GM12892 (cell line): Measurements from ENCODE around the gene SNX8.
"Not testable (repeated sequence)": the region's sequence is repeated elsewhere in the genome, so short reads cannot be mapped to it uniquely, and the experiment has no call there.

Source experiments
- POLR2A ChIP-seq: IDR thresholded peaks from 2 replicates; pipeline ENCODE4 v1.6.1; 2011; ENCODE audit warnings: low read depth, low read length, control low read depth
- POLR2AphosphoS5 ChIP-seq: IDR thresholded peaks from 2 replicates; pipeline ENCODE4 v1.6.1; 2011; ENCODE audit warnings: low read depth, low read length, control low read depth
- TAF1 ChIP-seq: IDR thresholded peaks from 2 replicates; pipeline ENCODE4 v1.6.1; 2011; ENCODE audit warnings: low read depth, mild to moderate bottlenecking, control low read depth, low read length, borderline replicate concordance

DNA sequence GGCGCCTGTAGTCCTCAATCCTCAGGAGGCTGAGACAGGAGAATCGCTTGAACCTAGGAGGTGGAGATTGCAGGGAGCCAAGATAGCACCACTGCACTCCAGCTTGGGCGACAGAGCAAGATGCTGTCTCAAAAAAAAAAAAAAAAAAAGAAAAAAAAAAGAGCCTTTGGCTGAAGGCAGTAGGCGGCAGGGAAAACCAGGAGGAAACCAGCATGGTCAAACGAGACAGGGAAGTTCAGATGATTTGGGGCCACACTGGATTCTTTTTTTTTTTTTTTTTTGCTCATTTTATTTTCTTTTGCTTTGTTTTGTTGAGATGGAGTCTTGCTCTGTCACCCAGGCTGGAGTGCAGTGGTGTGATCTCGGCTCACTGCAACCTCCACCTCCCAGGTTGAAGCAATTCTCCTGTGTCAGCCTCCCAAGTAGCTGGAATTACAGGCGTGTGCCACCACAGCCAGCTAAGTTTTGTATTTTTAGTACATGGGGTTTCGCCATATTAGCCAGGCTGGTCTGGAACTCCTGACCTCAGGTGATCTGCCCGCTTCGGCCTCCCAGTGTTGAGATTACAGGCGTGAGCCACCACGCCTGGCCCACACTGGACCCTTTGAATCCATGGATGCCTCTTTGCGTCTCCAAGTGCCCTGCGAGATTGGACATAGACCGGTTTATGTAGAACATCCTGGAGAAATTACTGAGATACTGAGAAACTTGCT is 33.3 kb upstream of the SNX8 start:
- not testable (repeated sequence) for TF ChIP-seq POLR2AphosphoS5, TAF1, POLR2A
